IPS DF 19.7 (cell line): Measurements from ENCODE around the gene MRPL20.

Experiments used
- DNase-seq: peaks from one replicate; pipeline ENCODE4 v3.0.0-alpha.2; 2013; ENCODE audit warnings: low read depth, low spot score

MRPL20 gene

GRCh38 chr1:1361233-1361981 is 45.7 kb downstream of the MRPL20 start:
- no peak for DNase-seq

- DNase-seq: no peak
These were observed 46.5 kb downstream of the MRPL20 start for GRCh38 chr1:1360506-1361169.

- no peak for DNase-seq
These were observed 47.2 kb downstream of the MRPL20 start for GRCh38 chr1:1359664-1360468.

GRCh38 chr1:1359308-1359663 is 47.8 kb downstream of the MRPL20 start:
- no peak for DNase-seq

GRCh38 chr1:1358433-1359271 is 48.4 kb downstream of the MRPL20 start, which contains the start of gene MXRA8:
Gene MXRA8, minus strand, starts transcription at chr1:1358555. Its CDS starts 51 bp downstream, at chr1:1358504.
- DNase-seq: no peak

- DNase-seq: no peak
These were observed 49.1 kb downstream of the MRPL20 start for GRCh38 chr1:1357871-1358432.

- no peak for DNase-seq
These were observed 50.2 kb downstream of the MRPL20 start for GRCh38 chr1:1356796-1357401.

GRCh38 chr1:1356166-1356795 is 50.8 kb downstream of the MRPL20 start:
- no peak for DNase-seq

- no peak for DNase-seq
These were observed 51.7 kb downstream of the MRPL20 start for GRCh38 chr1:1355416-1355815.

- no peak for DNase-seq
These were observed 52.5 kb downstream of the MRPL20 start for GRCh38 chr1:1354271-1355247.

- DNase-seq: no peak
These were observed 53.5 kb downstream of the MRPL20 start for GRCh38 chr1:1353389-1354151.

- DNase-seq: no peak
These were observed 54.2 kb downstream of the MRPL20 start for GRCh38 chr1:1352786-1353388.
